Prostate gland (tissue), 2 donors: ENCODE results near the gene CTNNA3. TPM values are rescaled to one million over a fixed set of nuclear protein-coding genes. Genes with fewer than 3 reads are reported as not detected.

Experiments used
- DNase-seq: peaks from one replicate; pipeline ENCODE4 v3.0.0-alpha.2; 2019; ENCODE audit warnings: low spot score
- H3K27ac ChIP-seq, 2 donors: fragments of 200-600 bp; sonication (generic); 2 replicates each; pipeline ENCODE4 v1.5.1; 2017 to 2019
- H3K27me3 ChIP-seq: fragments of 200-600 bp; sonication (generic); replicated peaks from 2 replicates; pipeline ENCODE4 v1.5.1; 2019; ENCODE audit not compliant: insufficient read depth
- H3K36me3 ChIP-seq, 2 donors: fragments of 200-600 bp; sonication (generic); 1 replicate in 1 of 2; 2 replicates in 1 of 2; pipeline versions ENCODE4 v1.5.1 to v1.8.1; 2017 to 2019
- H3K4me1 ChIP-seq: fragments of 200-600 bp; sonication (generic); replicated peaks from 2 replicates; pipeline ENCODE4 v1.5.1; 2019
- H3K4me3 ChIP-seq, 2 donors: fragments of 200-600 bp; sonication (generic); 2 replicates each; pipeline ENCODE4 v1.5.1; 2017 to 2019
- H3K9me3 ChIP-seq: fragments of 200-600 bp; sonication (generic); 2 replicates; pipeline ENCODE4 v1.5.1; 2017
- POLR2A ChIP-seq: fragments of 450-650 bp; IDR thresholded peaks from one replicate; pipeline ENCODE4 v1.6.1; 2016; ENCODE audit warnings: antibody characterized with exemption, mild to moderate bottlenecking
- POLR2AphosphoS5 ChIP-seq: sonication (generic); formaldehyde crosslinking; IDR thresholded peaks from one replicate; pipeline ENCODE4 v1.6.1; 2017; ENCODE audit warnings: antibody characterized with exemption
- WGBS: methylation state at CpG from one replicate; pipeline ENCODE4 v1.1.5; 2018; 5-methylcytosine and 5-hydroxymethylcytosine counted together
- intact Hi-C: fragments of 100-400 bp; cut with DNase I; formaldehyde crosslinking; loops from one replicate; pipeline ENCODE4 v1.14.2; 2022
- total RNA-seq, 2 donors: library from RNA; depleted of rRNA; stranded (reverse); fragments of >200 nt; gene quantifications; one replicate each; pipeline ENCODE4 v1.1.0, GENCODE V29; 2016
- TF ChIP-seq, protein P1 (sequence below), 4 experiments: fragments of 200-600 bp in 2 of 4; fragments of 450-650 bp in 2 of 4; sonication (generic) in 2 of 4; IDR thresholded peaks; 1 replicate in 3 of 4; 2 replicates in 1 of 4; pipeline ENCODE4 v1.5.1; 2016 to 2019; ENCODE audit warnings: antibody characterized with exemption in 4 of 4, mild to moderate bottlenecking in 2 of 4, moderate library complexity in 2 of 4

Gene CTNNA3
- total RNA-seq, 2 donors from 2014 or later = 0.27 to 7.2 TPM

DNA sequence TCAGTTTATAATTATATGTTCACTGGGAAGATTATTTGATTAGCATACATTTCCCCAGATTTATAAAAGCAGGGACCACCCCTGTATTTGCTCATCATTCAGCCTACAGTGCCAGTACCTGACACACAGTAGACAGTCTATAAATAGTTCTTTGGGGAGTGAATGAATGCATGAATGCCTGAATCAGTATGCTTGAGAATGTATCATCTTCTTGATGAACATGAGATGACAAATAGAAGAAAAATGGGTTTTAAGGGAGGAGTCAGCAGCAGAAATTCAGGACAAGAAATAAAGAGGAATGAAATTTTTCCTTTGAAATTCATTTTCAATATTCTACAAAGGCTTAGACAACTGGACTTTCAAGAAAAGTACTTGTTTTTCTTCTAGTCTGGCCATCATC, 1066.0 kb downstream of the CTNNA3 start:
- no peaks in the 10 kb centered on the region for H3K9me3 ChIP-seq
- DNase-seq = no peak
- H3K36me3 ChIP-seq = no peaks in the 10 kb centered on the region
- intact Hi-C loops = no loop called here
- no peaks in the 10 kb centered on the region for H3K4me1 ChIP-seq
- no peaks in the 10 kb centered on the region for H3K27me3 ChIP-seq
- H3K4me3 ChIP-seq = no peak overlapping the region
- no peak overlapping the region for H3K27ac ChIP-seq
- TF ChIP-seq, protein P1, sequence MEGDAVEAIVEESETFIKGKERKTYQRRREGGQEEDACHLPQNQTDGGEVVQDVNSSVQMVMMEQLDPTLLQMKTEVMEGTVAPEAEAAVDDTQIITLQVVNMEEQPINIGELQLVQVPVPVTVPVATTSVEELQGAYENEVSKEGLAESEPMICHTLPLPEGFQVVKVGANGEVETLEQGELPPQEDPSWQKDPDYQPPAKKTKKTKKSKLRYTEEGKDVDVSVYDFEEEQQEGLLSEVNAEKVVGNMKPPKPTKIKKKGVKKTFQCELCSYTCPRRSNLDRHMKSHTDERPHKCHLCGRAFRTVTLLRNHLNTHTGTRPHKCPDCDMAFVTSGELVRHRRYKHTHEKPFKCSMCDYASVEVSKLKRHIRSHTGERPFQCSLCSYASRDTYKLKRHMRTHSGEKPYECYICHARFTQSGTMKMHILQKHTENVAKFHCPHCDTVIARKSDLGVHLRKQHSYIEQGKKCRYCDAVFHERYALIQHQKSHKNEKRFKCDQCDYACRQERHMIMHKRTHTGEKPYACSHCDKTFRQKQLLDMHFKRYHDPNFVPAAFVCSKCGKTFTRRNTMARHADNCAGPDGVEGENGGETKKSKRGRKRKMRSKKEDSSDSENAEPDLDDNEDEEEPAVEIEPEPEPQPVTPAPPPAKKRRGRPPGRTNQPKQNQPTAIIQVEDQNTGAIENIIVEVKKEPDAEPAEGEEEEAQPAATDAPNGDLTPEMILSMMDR (IDR thresholded peaks at IDR 0.05) = no peak
- TF ChIP-seq POLR2AphosphoS5 = no peak
- TF ChIP-seq POLR2A = no peak

DNA sequence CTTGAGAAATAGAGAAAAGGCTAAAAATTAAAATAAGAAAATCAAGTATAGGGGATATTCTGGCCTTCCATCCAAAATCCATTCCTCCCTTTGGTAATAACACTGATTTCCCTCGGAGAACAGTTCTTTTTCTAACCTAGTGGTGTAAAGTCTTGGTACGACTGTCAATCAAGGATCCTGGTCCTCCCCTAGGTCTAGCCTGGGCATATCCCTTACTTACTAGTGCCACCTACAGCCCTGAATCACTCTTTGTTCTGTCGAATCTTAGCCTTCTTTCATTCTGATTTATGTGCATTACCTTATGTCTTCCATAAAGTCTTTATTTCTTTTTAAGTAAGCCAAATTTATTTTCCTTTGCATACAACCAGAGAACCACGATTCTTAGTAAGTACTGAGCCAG, 1068.8 kb downstream of the CTNNA3 start:
- no peak for TF ChIP-seq POLR2A
- TF ChIP-seq, protein P1 (IDR thresholded peaks at IDR 0.05) = no peak
- no peak for TF ChIP-seq POLR2AphosphoS5
- 35% methylated on average over 4 of the region's 4 CpGs for WGBS
- Histone ChIP-seq H3K36me3 (no peaks in the 10 kb centered on the region), H3K4me1 (no peaks in the 10 kb centered on the region), H3K9me3 (no peaks in the 10 kb centered on the region), H3K4me3 (no peak overlapping the region), H3K27me3 (no peaks in the 10 kb centered on the region), H3K27ac (no peak overlapping the region)
- intact Hi-C loops = no loop called here
- no peak for DNase-seq

DNA sequence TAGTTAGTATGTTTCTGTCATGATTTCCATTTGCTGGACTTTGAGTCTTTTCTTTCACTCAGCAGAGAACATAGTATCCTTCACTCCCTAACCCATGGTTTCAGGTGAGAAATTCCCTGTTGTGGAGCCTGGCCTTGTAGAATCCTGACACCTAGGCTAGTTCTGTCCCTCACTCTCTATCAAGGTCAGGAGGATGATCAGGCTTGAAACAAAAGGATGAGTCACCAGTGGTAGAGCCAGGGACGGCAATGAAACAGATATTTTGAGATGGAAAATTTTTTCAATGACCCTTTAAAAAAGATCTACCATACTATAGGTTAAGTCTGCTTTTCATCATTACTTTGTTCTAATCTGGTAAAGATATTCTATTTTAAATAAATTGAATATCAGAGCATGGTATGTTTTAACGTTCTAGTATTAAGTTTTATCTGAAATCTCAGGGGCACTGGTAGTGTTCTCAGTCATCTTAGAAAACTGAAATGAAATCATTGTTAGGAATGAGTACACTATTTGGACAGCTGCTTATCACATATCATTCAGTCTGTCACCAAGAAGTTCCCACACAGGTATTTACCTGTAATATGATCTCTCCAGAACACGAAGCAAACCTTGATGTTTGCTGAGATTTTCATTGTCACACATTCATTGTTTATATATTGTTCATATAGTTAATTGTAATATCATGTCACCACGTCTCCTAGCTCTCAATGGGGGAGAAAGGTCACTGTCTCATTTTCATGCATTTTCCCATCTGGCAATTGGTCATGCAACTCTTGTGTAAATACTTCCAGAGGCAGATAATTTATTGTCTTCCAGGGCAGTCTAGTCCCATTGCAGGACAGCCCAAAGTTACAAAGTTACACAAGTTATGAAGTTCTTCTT, 1070.0 kb downstream of the CTNNA3 start:
- H3K9me3 ChIP-seq = no peaks in the 10 kb centered on the region
- no peaks in the 10 kb centered on the region for H3K27me3 ChIP-seq
- 22% methylated on average over 4 of the region's 4 CpGs for WGBS
- H3K4me1 ChIP-seq = no peaks in the 10 kb centered on the region
- no peaks in the 10 kb centered on the region for H3K36me3 ChIP-seq
- no peak overlapping the region for H3K27ac ChIP-seq
- DNase-seq = no peak
- H3K4me3 ChIP-seq = no peak overlapping the region
- intact Hi-C loops = no loop called here
- TF ChIP-seq POLR2AphosphoS5 (peak; percentile 29), POLR2A (no peak)

DNA sequence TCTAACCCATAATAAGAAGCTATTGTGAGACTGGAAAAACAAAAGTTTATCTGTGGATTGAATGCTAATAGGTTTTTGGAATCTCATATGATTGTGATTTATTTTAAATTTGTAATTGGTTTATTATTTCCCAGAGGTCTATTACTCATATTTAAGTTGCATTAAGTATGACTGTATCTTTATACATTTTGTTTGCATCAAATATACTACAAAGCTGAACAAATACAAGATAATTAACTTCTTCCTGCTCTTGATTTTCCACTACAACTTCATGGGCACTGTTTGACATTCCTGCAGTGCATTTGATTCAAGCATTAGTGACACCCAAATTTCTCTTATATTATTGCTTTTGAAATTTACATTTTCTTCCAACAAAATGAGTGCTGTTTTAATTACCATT, 1073.9 kb downstream of the CTNNA3 start:
- TF ChIP-seq, protein P1 (IDR thresholded peaks at IDR 0.05) = no peak
- TF ChIP-seq POLR2AphosphoS5 = no peak
- TF ChIP-seq POLR2A = no peak
- no peaks in the 10 kb centered on the region for H3K27me3 ChIP-seq
- intact Hi-C loops = no loop called here

DNA sequence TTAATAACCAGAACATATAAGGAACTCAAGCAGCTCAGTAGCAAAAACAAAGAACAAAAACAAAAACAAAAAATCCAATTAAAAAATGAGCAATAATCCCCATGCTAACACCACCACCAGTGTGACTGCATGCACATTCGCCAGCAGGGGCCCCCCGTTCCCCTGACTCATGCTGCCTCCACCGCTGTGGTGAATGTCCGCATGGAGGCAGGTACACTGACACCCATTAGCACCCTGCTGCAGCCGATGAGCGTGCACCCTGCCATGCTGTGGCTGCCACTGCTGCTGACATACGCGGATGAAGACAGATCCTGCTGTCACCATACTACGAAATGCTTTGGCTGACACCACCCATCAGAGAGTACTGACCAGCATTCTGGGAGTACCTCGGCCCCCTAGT, 1091.8 kb downstream of the CTNNA3 start:
- Histone ChIP-seq H3K27me3 (no peaks in the 10 kb centered on the region), H3K4me1 (no peaks in the 10 kb centered on the region), H3K27ac (no peak overlapping the region), H3K9me3 (no peaks in the 10 kb centered on the region), H3K4me3 (no peak overlapping the region), H3K36me3 (no peaks in the 10 kb centered on the region)
- WGBS = 94% methylated on average over 10 of the region's 10 CpGs
- intact Hi-C loops = no loop called here
- DNase-seq = no peak
- no peak for TF ChIP-seq POLR2AphosphoS5
- no peak for TF ChIP-seq POLR2A
- TF ChIP-seq, protein P1 (IDR thresholded peaks at IDR 0.05) = no peak

More for the DNA sequence above, 1073.9 kb downstream of the CTNNA3 start:
- H3K4me1 ChIP-seq = no peaks in the 10 kb centered on the region
- DNase-seq = no peak
- no peaks in the 10 kb centered on the region for H3K9me3 ChIP-seq
- no peaks in the 10 kb centered on the region for H3K36me3 ChIP-seq
- H3K27ac ChIP-seq = no peak overlapping the region
- no peak overlapping the region for H3K4me3 ChIP-seq
